Kidney (tissue), 14 donors: ENCODE results near the gene POLR2A. TPM values are rescaled to one million over a fixed set of nuclear protein-coding genes. Genes with fewer than 3 reads are reported as not detected.

Source experiments
- DNase-seq, 5 donors: peaks; one replicate each; pipeline ENCODE4 v3.0.0-alpha.2; 2013 to 2020
- FAIRE-seq: peaks from 2 replicates; lab custom pipeline; 2012; peaks lifted over from hg19 to GRCh38; lab: Jason Lieb, UNC
- H3K27ac ChIP-seq, 2 donors: one replicate each; pipeline ENCODE4 v1.7.0; 2013; ENCODE audit warnings: low read depth in 2 of 2, low read length in 2 of 2, inconsistent platforms in 1 of 2
- H3K27me3 ChIP-seq: one replicate; pipeline ENCODE4 v1.7.1; 2013; ENCODE audit warnings: low read length, inconsistent platforms; ENCODE audit not compliant: control insufficient read depth, insufficient read depth
- H3K36me3 ChIP-seq, 3 donors: one replicate each; pipeline versions ENCODE4 v1.7.0 to v1.7.1; 2013; ENCODE audit warnings: low read length in 3 of 3, control low read depth in 1 of 3, inconsistent platforms in 1 of 3; ENCODE audit not compliant: insufficient read depth in 3 of 3, control insufficient read depth in 2 of 3
- H3K4me1 ChIP-seq, 3 donors: one replicate each; pipeline versions ENCODE4 v1.7.0 to v1.7.1; 2013; ENCODE audit warnings: low read length in 3 of 3, inconsistent platforms in 1 of 3, low read depth in 1 of 3; ENCODE audit not compliant: control insufficient read depth in 2 of 3, insufficient read depth in 2 of 3
- H3K4me3 ChIP-seq, 3 donors: one replicate each; pipeline versions ENCODE4 v1.7.0 to v1.8.1; 2013; ENCODE audit warnings: low read length in 3 of 3, control low read depth in 1 of 3, inconsistent platforms in 1 of 3
- H3K9ac ChIP-seq, 3 donors: one replicate each; pipeline versions ENCODE4 v1.7.0 to v1.7.1; 2013; ENCODE audit warnings: low read length in 3 of 3, control low read depth in 1 of 3, inconsistent platforms in 1 of 3
- H3K9me3 ChIP-seq, 3 donors: one replicate each; pipeline versions ENCODE4 v1.7.0 to v1.7.1; 2013; ENCODE audit warnings: low read length in 3 of 3, control low read depth in 1 of 3, inconsistent platforms in 1 of 3; ENCODE audit not compliant: control insufficient read depth in 2 of 3, insufficient read depth in 1 of 3
- CTCF ChIP-seq: IDR thresholded peaks from 3 replicates; pipeline ENCODE4 v1.5.1; 2012; ENCODE audit warnings: mild to moderate bottlenecking, moderate library complexity, borderline replicate concordance; ENCODE audit not compliant: insufficient read depth; ENCODE audit errors: extremely low read depth
- intact Hi-C: fragments of 100-400 bp; cut with DNase I; formaldehyde crosslinking; loops from one replicate; pipeline ENCODE4 v1.11.1; 2022
- polyA plus RNA-seq: library from polyadenylated mRNA; stranded (reverse); fragments of 350-450 nt; fragmentation: Illumina TruSeq; extraction: RNeasy Lipid Tissue Mini Kit (QIAGEN cat#74804); gene quantifications from one replicate; pipeline ENCODE4 v1.2.3, GENCODE V29; 2014; ENCODE audit warnings: low read depth, low replicate concordance; ENCODE audit not compliant: insufficient read depth
- total RNA-seq: library from RNA; stranded (reverse); fragmentation: NEBNext Ultra II Directional; extraction: Animal tissue kit (Norgen Biotek cat#: 25700); gene quantifications from one replicate; pipeline ENCODE4 v1.2.1, GENCODE V29; 2021
- donor health status: control.
- donor health status: control.
- donor health status: control.
- donor health status: control.
- donor health status: control.
- donor health status: DM: yes; HTN: yes; CAD: no.
- donor health status: Normal renal cell carcinoma (clear cell type).

POLR2A gene
- total and polyA plus RNA-seq, 2 donors from 2014 or later: 18.6 to 133 TPM

- Histone ChIP-seq H3K27ac (peak overlapping the region; percentile 78 to 86), H3K9ac (peak overlapping the region in 2 of 3 donors; percentile 24 to 32), H3K27me3 (peaks cover 7% of the 10 kb centered on the region), H3K4me1 (peaks cover 0 to 26% (median 5%) of the 10 kb centered on the region in 3 donors), H3K36me3 (no peaks in the 10 kb centered on the region), H3K9me3 (no peaks in the 10 kb centered on the region), H3K4me3 (peak overlapping the region; percentile 21 to 79 (median 78))
- intact Hi-C loops: no loop called here
- FAIRE-seq (no peak), DNase-seq (peak; percentile 87 to 94 (median 91))
- peak; percentile 93 for TF ChIP-seq CTCF
Observed at GRCh38 chr17:7436556-7437368, 47.4 kb upstream of the POLR2A start.

GRCh38 chr17:7437369-7437863 lies 46.8 kb upstream of the POLR2A start:
- no peaks in the 10 kb centered on the region for H3K9me3 ChIP-seq
- peak overlapping the region; percentile 37 to 86 for H3K27ac ChIP-seq
- FAIRE-seq (no peak), DNase-seq (peak in 1 of 5 donors; percentile 81)
- peaks cover 7% of the 10 kb centered on the region for H3K27me3 ChIP-seq
- peak overlapping the region in 2 of 3 donors; percentile 26 to 48 for H3K9ac ChIP-seq
- H3K4me3 ChIP-seq: peak overlapping the region; percentile 42 to 79 (median 52)
- intact Hi-C loops: no loop called here
- H3K36me3 ChIP-seq: no peaks in the 10 kb centered on the region
- TF ChIP-seq CTCF: no peak
- H3K4me1 ChIP-seq: peaks cover 0 to 26% (median 5%) of the 10 kb centered on the region in 3 donors

GRCh38 chr17:7437950-7438614 lies 46.1 kb upstream of the POLR2A start:
- H3K4me1 ChIP-seq: peaks cover 0 to 26% (median 5%) of the 10 kb centered on the region in 3 donors
- H3K9ac ChIP-seq: peak overlapping the region; percentile 26 to 48 (median 29)
- no peaks in the 10 kb centered on the region for H3K36me3 ChIP-seq
- TF ChIP-seq CTCF: no peak
- peaks cover 7% of the 10 kb centered on the region for H3K27me3 ChIP-seq
- DNase-seq: peak; percentile 62 to 90 (median 80)
- H3K9me3 ChIP-seq: no peaks in the 10 kb centered on the region
- intact Hi-C loops: no loop called here
- H3K4me3 ChIP-seq: peak overlapping the region; percentile 42 to 79 (median 52)
- peak overlapping the region; percentile 53 to 86 for H3K27ac ChIP-seq
- no peak for FAIRE-seq
